Measurements from ENCODE around the gene ARAP2.

ARAP2 gene

DNA sequence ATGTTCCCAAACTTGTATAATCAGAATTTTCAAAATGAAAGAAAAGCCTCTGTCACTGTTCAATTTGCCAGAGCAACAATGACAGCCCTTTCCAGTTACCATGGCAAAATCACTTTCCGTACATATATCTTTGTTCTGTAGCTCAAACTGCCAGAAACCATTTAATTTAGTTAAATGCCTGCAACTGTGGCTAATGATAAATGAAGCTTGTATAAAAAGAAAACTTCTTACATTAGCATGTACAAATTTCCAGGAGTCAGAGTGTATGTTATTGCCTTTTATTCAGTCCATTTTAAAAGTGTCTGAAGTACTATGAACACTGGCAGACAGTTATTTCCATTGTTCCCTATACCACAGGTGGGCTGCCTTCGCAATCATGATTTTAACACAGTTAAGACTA lies 30.3 kb downstream of the ARAP2 start:
- H3K4me1 ChIP-seq (ENCODE audit: insufficient read depth, low read length), result peaks cover 17% of the 10 kb centered on the region
- no peaks in the 10 kb centered on the region for H3K27me3 ChIP-seq (ENCODE audit: insufficient read depth, low read length, poor library complexity)
- no peak overlapping the region for H2AFZ ChIP-seq (ENCODE audit: low read depth, low read length)
- no peak overlapping the region for H3K27ac ChIP-seq (ENCODE audit: low read length)
- peaks cover 62% of the 10 kb centered on the region for H3K79me2 ChIP-seq (ENCODE audit: insufficient read depth, low read length)
- TF ChIP-seq EZH2 (IDR thresholded peaks at IDR 0.05; ENCODE audit: borderline replicate concordance, low read depth, low read length, severe bottlenecking), result no peak
- TF ChIP-seq, protein P1, sequence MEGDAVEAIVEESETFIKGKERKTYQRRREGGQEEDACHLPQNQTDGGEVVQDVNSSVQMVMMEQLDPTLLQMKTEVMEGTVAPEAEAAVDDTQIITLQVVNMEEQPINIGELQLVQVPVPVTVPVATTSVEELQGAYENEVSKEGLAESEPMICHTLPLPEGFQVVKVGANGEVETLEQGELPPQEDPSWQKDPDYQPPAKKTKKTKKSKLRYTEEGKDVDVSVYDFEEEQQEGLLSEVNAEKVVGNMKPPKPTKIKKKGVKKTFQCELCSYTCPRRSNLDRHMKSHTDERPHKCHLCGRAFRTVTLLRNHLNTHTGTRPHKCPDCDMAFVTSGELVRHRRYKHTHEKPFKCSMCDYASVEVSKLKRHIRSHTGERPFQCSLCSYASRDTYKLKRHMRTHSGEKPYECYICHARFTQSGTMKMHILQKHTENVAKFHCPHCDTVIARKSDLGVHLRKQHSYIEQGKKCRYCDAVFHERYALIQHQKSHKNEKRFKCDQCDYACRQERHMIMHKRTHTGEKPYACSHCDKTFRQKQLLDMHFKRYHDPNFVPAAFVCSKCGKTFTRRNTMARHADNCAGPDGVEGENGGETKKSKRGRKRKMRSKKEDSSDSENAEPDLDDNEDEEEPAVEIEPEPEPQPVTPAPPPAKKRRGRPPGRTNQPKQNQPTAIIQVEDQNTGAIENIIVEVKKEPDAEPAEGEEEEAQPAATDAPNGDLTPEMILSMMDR (IDR thresholded peaks at IDR 0.05; ENCODE audit: borderline replicate concordance, extremely low read depth, low read length, poor library complexity, severe bottlenecking), result no peak
- no peak overlapping the region for H3K9ac ChIP-seq (ENCODE audit: low read depth, low read length)
- H3K4me3 ChIP-seq (ENCODE audit: low read depth in 1 of 2, low read length in 2 of 2), result no peak overlapping the region
- H3K9me3 ChIP-seq (ENCODE audit: insufficient read depth, low read length, severe bottlenecking), result no peaks in the 10 kb centered on the region
- ATAC-seq (ENCODE audit: insufficient read depth, low read depth), result no peak
- peaks cover 43% of the 10 kb centered on the region for H3K36me3 ChIP-seq (ENCODE audit: insufficient read depth, low read length)
- DNase-seq, result no peak
- no peak overlapping the region for H3K4me2 ChIP-seq (ENCODE audit: insufficient read depth, low read length)
- H4K20me1 ChIP-seq (ENCODE audit: insufficient read depth, low read length), result peaks cover 14% of the 10 kb centered on the region; the same call in 1 of the 2 replicates

DNA sequence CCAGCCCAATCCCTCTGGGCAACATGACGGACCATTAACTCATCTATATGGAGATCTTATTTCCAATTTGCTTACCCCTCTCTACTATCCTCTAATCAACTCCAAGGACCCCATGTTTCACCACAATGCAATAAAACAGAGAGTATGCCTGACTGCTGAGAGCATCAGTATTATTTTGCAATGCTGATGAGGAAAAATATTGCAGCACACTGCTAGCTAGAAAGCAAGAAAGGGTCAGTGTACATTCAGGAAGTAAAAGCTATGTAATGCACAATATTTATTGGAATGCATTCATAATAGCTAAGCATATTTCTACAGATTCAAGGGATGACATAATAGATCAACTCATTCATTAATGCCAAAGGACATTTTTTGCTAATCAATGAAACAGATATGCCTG lies 33.2 kb downstream of the ARAP2 start:
- Histone ChIP-seq H3K36me3 (ENCODE audit: insufficient read depth, low read length) (peaks cover 63% of the 10 kb centered on the region), H3K79me2 (ENCODE audit: insufficient read depth, low read length) (peaks cover 42% of the 10 kb centered on the region), H3K27me3 (ENCODE audit: insufficient read depth, low read length, poor library complexity) (no peaks in the 10 kb centered on the region), H3K4me2 (ENCODE audit: insufficient read depth, low read length) (no peak overlapping the region), H3K4me1 (ENCODE audit: insufficient read depth, low read length) (peaks cover 25% of the 10 kb centered on the region), H2AFZ (ENCODE audit: low read depth, low read length) (no peak overlapping the region), H3K4me3 (ENCODE audit: low read depth in 1 of 2, low read length in 2 of 2) (no peak overlapping the region), H3K27ac (ENCODE audit: low read length) (no peak overlapping the region), H3K9me3 (ENCODE audit: insufficient read depth, low read length, severe bottlenecking) (no peaks in the 10 kb centered on the region), H3K9ac (ENCODE audit: low read depth, low read length) (no peak overlapping the region), H4K20me1 (ENCODE audit: insufficient read depth, low read length) (peaks cover 14% of the 10 kb centered on the region; the same call in 1 of the 2 replicates)
- no peak for ATAC-seq (ENCODE audit: insufficient read depth, low read depth)
- DNase-seq, result no peak
- TF ChIP-seq, protein P1 (IDR thresholded peaks at IDR 0.05; ENCODE audit: borderline replicate concordance, extremely low read depth, low read length, poor library complexity, severe bottlenecking), result no peak
- TF ChIP-seq EZH2 (IDR thresholded peaks at IDR 0.05; ENCODE audit: borderline replicate concordance, low read depth, low read length, severe bottlenecking), result no peak

DNA sequence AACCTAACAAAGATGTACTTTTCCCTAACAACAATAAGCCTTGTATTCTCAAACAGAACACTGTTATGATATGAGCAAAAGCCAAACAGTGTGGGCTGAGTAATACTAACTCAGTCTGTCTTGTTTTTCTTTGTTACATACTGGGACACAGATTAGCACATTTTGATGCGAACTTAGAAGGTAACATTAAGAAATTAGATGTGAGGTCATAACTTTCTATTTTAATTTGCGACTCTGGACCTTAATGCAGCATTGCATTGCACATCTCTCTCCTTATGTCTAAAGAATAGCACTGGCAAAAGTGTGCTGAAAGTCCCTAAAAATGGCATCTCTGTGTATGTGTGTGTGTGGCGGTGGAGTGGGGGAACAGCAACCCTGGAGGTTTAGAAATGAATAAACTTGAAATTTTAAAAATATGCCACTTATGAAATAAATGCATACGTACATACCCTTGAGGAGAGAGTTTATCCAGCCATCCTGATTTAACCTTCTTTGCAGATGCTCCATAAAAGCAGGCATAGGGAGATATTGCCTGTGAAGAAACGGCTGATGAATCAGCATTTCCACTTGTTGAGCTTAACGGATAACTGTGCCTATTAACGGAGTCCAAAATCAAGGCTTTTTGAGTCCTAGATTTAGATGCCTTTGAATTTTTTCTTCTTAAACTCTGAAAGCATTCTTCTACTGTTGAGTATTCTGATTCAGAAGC lies 34.2 kb downstream of the ARAP2 start:
- no peak overlapping the region for H3K27ac ChIP-seq (ENCODE audit: low read length)
- H3K4me1 ChIP-seq (ENCODE audit: insufficient read depth, low read length), result peaks cover 25% of the 10 kb centered on the region
- DNase-seq, result no peak
- peaks cover 9% of the 10 kb centered on the region; the same call in 1 of the 2 replicates for H4K20me1 ChIP-seq (ENCODE audit: insufficient read depth, low read length)
- no peaks in the 10 kb centered on the region for H3K9me3 ChIP-seq (ENCODE audit: insufficient read depth, low read length, severe bottlenecking)
- H3K27me3 ChIP-seq (ENCODE audit: insufficient read depth, low read length, poor library complexity), result no peaks in the 10 kb centered on the region
- no peak overlapping the region for H2AFZ ChIP-seq (ENCODE audit: low read depth, low read length)
- peaks cover 32% of the 10 kb centered on the region for H3K79me2 ChIP-seq (ENCODE audit: insufficient read depth, low read length)
- H3K36me3 ChIP-seq (ENCODE audit: insufficient read depth, low read length), result peaks cover 66% of the 10 kb centered on the region
- no peak overlapping the region for H3K4me2 ChIP-seq (ENCODE audit: insufficient read depth, low read length)
- no peak overlapping the region for H3K9ac ChIP-seq (ENCODE audit: low read depth, low read length)
- ATAC-seq (ENCODE audit: insufficient read depth, low read depth), result no peak
- TF ChIP-seq EZH2 (IDR thresholded peaks at IDR 0.05; ENCODE audit: borderline replicate concordance, low read depth, low read length, severe bottlenecking), result no peak
- TF ChIP-seq, protein P1 (IDR thresholded peaks at IDR 0.05; ENCODE audit: borderline replicate concordance, extremely low read depth, low read length, poor library complexity, severe bottlenecking), result no peak
- H3K4me3 ChIP-seq (ENCODE audit: low read depth in 1 of 2, low read length in 2 of 2), result no peak overlapping the region

Data from DND-41 (cell line).